ENCODE measurements around the gene KIRREL2. TPM values are rescaled to one million over a fixed set of nuclear protein-coding genes. Genes with fewer than 3 reads are reported as not detected.

KIRREL2 gene
- total and polyA plus RNA-seq, 7 donors: under 0.01 to 0.34 (median 0.16) TPM; not detected in 4

DNA sequence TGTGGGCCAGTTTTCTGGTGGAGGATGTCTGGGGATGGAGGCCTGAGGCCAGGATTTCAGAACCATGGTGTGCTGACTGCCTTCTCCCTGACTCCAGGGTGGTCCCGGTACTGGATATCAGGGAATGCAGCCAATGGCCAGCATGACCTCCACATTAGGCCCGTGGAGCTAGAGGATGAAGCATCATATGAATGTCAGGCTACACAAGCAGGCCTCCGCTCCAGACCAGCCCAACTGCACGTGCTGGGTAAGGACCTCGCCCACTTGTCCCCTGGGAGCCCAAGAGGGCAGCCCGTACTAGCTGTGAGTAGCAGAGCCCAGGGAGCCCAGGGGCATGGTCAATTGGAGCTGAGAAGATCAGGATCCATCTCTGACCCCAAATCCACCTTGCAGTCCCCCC, 1.6 kb downstream of the KIRREL2 start:
- no peak for DNase-seq
- Histone ChIP-seq H3K9me3 (no peaks in the 10 kb centered on the region), H3K4me1 (peaks cover 0 to 17% (median 14%) of the 10 kb centered on the region in 4 donors), H3K36me3 (no peaks in the 10 kb centered on the region), H3K27ac (no peak overlapping the region), H3K4me3 (no peak overlapping the region), H3K27me3 (peaks cover 13 to 96% (median 67%) of the 10 kb centered on the region in 3 donors)
- intact Hi-C loops (cut with DNase I): no loop called here
- no peak for TF ChIP-seq POLR2AphosphoS5 (IDR thresholded peaks at IDR 0.05)
- TF ChIP-seq, protein P1, sequence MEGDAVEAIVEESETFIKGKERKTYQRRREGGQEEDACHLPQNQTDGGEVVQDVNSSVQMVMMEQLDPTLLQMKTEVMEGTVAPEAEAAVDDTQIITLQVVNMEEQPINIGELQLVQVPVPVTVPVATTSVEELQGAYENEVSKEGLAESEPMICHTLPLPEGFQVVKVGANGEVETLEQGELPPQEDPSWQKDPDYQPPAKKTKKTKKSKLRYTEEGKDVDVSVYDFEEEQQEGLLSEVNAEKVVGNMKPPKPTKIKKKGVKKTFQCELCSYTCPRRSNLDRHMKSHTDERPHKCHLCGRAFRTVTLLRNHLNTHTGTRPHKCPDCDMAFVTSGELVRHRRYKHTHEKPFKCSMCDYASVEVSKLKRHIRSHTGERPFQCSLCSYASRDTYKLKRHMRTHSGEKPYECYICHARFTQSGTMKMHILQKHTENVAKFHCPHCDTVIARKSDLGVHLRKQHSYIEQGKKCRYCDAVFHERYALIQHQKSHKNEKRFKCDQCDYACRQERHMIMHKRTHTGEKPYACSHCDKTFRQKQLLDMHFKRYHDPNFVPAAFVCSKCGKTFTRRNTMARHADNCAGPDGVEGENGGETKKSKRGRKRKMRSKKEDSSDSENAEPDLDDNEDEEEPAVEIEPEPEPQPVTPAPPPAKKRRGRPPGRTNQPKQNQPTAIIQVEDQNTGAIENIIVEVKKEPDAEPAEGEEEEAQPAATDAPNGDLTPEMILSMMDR (IDR thresholded peaks at IDR 0.05): no peak
- 84 to 86% methylated on average over 6 of the region's 6 CpGs for WGBS, 2 donors

GRCh38 chr19:35859414-35859813, 2.7 kb downstream of the KIRREL2 start:
- DNase-seq: no peak
- Histone ChIP-seq H3K27me3 (peaks cover 13 to 86% (median 61%) of the 10 kb centered on the region in 3 donors), H3K9me3 (no peaks in the 10 kb centered on the region), H3K36me3 (no peaks in the 10 kb centered on the region), H3K27ac (no peak overlapping the region), H3K4me3 (no peak overlapping the region), H3K4me1 (peaks cover 0 to 17% (median 14%) of the 10 kb centered on the region in 4 donors)
- intact Hi-C loops (cut with DNase I): no loop called here
- 27 to 69% methylated on average over 4 of the region's 4 CpGs for WGBS, 2 donors
- no peak for TF ChIP-seq EP300 (IDR thresholded peaks at IDR 0.05)
- no peak for TF ChIP-seq POLR2AphosphoS5 (IDR thresholded peaks at IDR 0.05)
- no peak for TF ChIP-seq POLR2A (IDR thresholded peaks at IDR 0.05)
- TF ChIP-seq, protein P1 (IDR thresholded peaks at IDR 0.05): no peak

DNA sequence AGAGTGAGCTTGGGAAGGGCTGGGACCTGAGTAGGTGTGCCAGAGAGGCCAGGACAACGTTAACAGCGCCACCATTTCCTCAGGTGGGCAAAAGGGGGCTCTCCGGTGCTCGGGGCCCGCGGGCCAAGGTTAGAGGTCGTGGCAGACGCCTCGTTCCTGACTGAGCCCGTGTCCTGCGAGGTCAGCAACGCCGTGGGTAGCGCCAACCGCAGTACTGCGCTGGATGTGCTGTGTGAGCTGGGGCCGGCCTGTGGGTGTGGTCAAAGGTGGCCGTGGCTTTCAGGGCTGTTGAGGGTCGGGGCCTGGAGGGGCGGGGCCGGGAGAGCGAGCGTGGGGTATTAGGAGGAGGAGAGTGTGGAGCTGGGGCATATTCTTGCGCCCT, 3.7 kb downstream of the KIRREL2 start:
- whole genome bisulfite sequencing, 2 donors: 16 to 19% methylated on average over 24 of the region's 24 CpGs
- H3K27ac ChIP-seq: no peak overlapping the region
- peaks cover 13 to 82% (median 51%) of the 10 kb centered on the region in 3 donors for H3K27me3 ChIP-seq
- H3K4me1 ChIP-seq: peaks cover 0 to 17% (median 14%) of the 10 kb centered on the region in 4 donors
- DNase-seq: no peak
- intact Hi-C loops (cut with DNase I): no loop called here
- no peak overlapping the region for H3K4me3 ChIP-seq
- TF ChIP-seq EP300 (IDR thresholded peaks at IDR 0.05) (no peak), POLR2AphosphoS5 (IDR thresholded peaks at IDR 0.05) (no peak), POLR2A (IDR thresholded peaks at IDR 0.05) (no peak)
- TF ChIP-seq, protein P1 (IDR thresholded peaks at IDR 0.05): no peak
- no peaks in the 10 kb centered on the region for H3K9me3 ChIP-seq
- H3K36me3 ChIP-seq: no peaks in the 10 kb centered on the region

DNA sequence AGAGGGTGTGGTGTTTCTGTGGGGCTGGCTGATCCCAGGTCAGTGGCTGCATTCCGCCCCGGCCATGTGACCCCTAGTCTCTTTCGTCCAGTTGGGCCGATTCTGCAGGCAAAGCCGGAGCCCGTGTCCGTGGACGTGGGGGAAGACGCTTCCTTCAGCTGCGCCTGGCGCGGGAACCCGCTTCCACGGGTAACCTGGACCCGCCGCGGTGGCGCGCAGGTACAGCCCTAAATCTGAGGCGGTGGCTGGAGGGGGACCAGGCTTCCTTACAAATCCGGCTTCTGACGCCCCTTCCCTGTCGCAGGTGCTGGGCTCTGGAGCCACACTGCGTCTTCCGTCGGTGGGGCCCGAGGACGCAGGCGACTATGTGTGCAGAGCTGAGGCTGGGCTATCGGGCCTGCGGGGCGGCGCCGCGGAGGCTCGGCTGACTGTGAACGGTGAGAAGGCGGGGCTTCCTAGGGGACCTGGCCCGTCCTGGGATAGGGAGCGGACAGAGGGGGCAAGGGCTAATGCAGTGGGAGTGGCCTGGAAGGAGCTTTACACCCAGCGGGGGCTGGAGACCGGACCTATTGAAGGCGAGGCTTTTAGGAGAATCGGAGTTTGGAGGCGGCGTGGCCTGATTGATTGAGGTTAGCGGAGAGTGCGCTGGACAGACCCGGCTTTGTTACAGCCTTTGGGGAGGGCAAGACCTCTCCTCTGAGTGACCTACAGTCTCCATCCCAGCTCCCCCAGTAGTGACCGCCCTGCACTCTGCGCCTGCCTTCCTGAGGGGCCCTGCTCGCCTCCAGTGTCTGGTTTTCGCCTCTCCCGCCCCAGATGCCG, 4.3 kb downstream of the KIRREL2 start:
- H3K27ac ChIP-seq: no peak overlapping the region
- no peak for DNase-seq
- H3K4me1 ChIP-seq: peaks cover 0 to 13% (median 13%) of the 10 kb centered on the region in 4 donors
- H3K27me3 ChIP-seq: peaks cover 11 to 81% (median 46%) of the 10 kb centered on the region in 3 donors
- H3K4me3 ChIP-seq: no peak overlapping the region
- 11 to 12% methylated on average over 55 of the region's 55 CpGs for WGBS, 2 donors
- H3K36me3 ChIP-seq: no peaks in the 10 kb centered on the region
- H3K9me3 ChIP-seq: no peaks in the 10 kb centered on the region
- intact Hi-C loops (cut with DNase I): no loop called here
- TF ChIP-seq POLR2AphosphoS5 (IDR thresholded peaks at IDR 0.05): no peak
- no peak for TF ChIP-seq EP300 (IDR thresholded peaks at IDR 0.05)
- no peak for TF ChIP-seq POLR2A (IDR thresholded peaks at IDR 0.05)
- TF ChIP-seq, protein P1 (IDR thresholded peaks at IDR 0.05): no peak
